ENCODE measurements around the gene NINL.
A peak's percentile ranks its signal among the peaks of the same experiment; 100 is the strongest.

The NINL gene

GRCh38 chr20:25490656-25491445 lies 94.5 kb downstream of the NINL start:
- H3K27ac Mint-ChIP-seq, result no peak overlapping the region
- H3K27me3 Mint-ChIP-seq, result peaks cover 0 to 8% of the 10 kb centered on the region in 2 donors
- H3K36me3 Mint-ChIP-seq, result no peaks in the 10 kb centered on the region
- H3K4me1 Mint-ChIP-seq, result peaks cover 3 to 6% of the 10 kb centered on the region in 2 donors
- no peak for ATAC-seq (replicated peaks)
- no peak for DNase-seq
- no peak overlapping the region for H3K4me3 Mint-ChIP-seq
- H3K9me3 Mint-ChIP-seq, result no peaks in the 10 kb centered on the region

GRCh38 chr20:25489221-25489871 lies 96.0 kb downstream of the NINL start:
- H3K9me3 Mint-ChIP-seq, result no peaks in the 10 kb centered on the region
- H3K36me3 Mint-ChIP-seq, result no peaks in the 10 kb centered on the region
- peaks cover 7 to 13% of the 10 kb centered on the region in 2 donors for H3K27me3 Mint-ChIP-seq
- ATAC-seq (replicated peaks) (no peak), DNase-seq (no peak)
- no peak overlapping the region for H3K27ac Mint-ChIP-seq
- peaks cover 8 to 16% of the 10 kb centered on the region in 2 donors for H3K4me1 Mint-ChIP-seq
- H3K4me3 Mint-ChIP-seq, result no peak overlapping the region

GRCh38 chr20:25487975-25488374 lies 97.4 kb downstream of the NINL start:
- Mint-ChIP-seq H3K4me1 (peaks cover 8 to 17% of the 10 kb centered on the region in 2 donors), H3K36me3 (no peaks in the 10 kb centered on the region), H3K4me3 (no peak overlapping the region), H3K9me3 (no peaks in the 10 kb centered on the region), H3K27me3 (peaks cover 17 to 18% of the 10 kb centered on the region in 2 donors), H3K27ac (no peak overlapping the region)
- DNase-seq, result no peak
- ATAC-seq (replicated peaks), result no peak

- Mint-ChIP-seq H3K4me3 (no peak overlapping the region), H3K36me3 (no peaks in the 10 kb centered on the region), H3K4me1 (peaks cover 8 to 17% of the 10 kb centered on the region in 2 donors), H3K27me3 (peaks cover 17 to 18% of the 10 kb centered on the region in 2 donors), H3K9me3 (no peaks in the 10 kb centered on the region), H3K27ac (no peak overlapping the region)
- no peak for DNase-seq
- no peak for ATAC-seq (replicated peaks)
Observed at GRCh38 chr20:25487306-25487705, 98.0 kb downstream of the NINL start.

GRCh38 chr20:25486377-25486776 lies 99.0 kb downstream of the NINL start:
- no peak overlapping the region for H3K4me3 Mint-ChIP-seq
- ATAC-seq (replicated peaks), result peak in 1 of 2 donors; percentile 19

GRCh38 chr20:25485872-25486271 lies 99.5 kb downstream of the NINL start:
- DNase-seq, result no peak
- Mint-ChIP-seq H3K4me1 (peaks cover 8 to 17% of the 10 kb centered on the region in 2 donors), H3K36me3 (no peaks in the 10 kb centered on the region), H3K4me3 (no peak overlapping the region), H3K27me3 (peaks cover 13 to 18% of the 10 kb centered on the region in 2 donors), H3K27ac (no peak overlapping the region), H3K9me3 (no peaks in the 10 kb centered on the region)
- ATAC-seq (replicated peaks), result no peak

More at GRCh38 chr20:25486377-25486776, 99.0 kb downstream of the NINL start:
- Mint-ChIP-seq H3K4me1 (peaks cover 8 to 17% of the 10 kb centered on the region in 2 donors), H3K36me3 (no peaks in the 10 kb centered on the region), H3K27me3 (peaks cover 14 to 18% of the 10 kb centered on the region in 2 donors), H3K9me3 (no peaks in the 10 kb centered on the region), H3K27ac (no peak overlapping the region)
- no peak for DNase-seq

- H3K4me1 Mint-ChIP-seq, result peaks cover 8 to 17% of the 10 kb centered on the region in 2 donors
- no peak for ATAC-seq (replicated peaks)
- peaks cover 9 to 18% of the 10 kb centered on the region in 2 donors for H3K27me3 Mint-ChIP-seq
- H3K27ac Mint-ChIP-seq, result no peak overlapping the region
- H3K36me3 Mint-ChIP-seq, result no peaks in the 10 kb centered on the region
- no peaks in the 10 kb centered on the region for H3K9me3 Mint-ChIP-seq
- DNase-seq, result no peak
- H3K4me3 Mint-ChIP-seq, result no peak overlapping the region
Observed at GRCh38 chr20:25484911-25485511, 100.3 kb downstream of the NINL start.

GRCh38 chr20:25484224-25484846 lies 101.0 kb downstream of the NINL start:
- Mint-ChIP-seq H3K9me3 (no peaks in the 10 kb centered on the region), H3K27ac (no peak overlapping the region), H3K4me1 (peaks cover 8 to 17% of the 10 kb centered on the region in 2 donors), H3K4me3 (no peak overlapping the region), H3K27me3 (peaks cover 9 to 18% of the 10 kb centered on the region in 2 donors), H3K36me3 (no peaks in the 10 kb centered on the region)
- ATAC-seq (replicated peaks), result no peak
- DNase-seq, result no peak

- H3K4me3 Mint-ChIP-seq, result no peak overlapping the region
- no peak for ATAC-seq (replicated peaks)
- no peak for DNase-seq
- no peaks in the 10 kb centered on the region for H3K9me3 Mint-ChIP-seq
- H3K27ac Mint-ChIP-seq, result no peak overlapping the region
- no peaks in the 10 kb centered on the region for H3K36me3 Mint-ChIP-seq
- peaks cover 8 to 17% of the 10 kb centered on the region in 2 donors for H3K4me1 Mint-ChIP-seq
- peaks cover 9 to 18% of the 10 kb centered on the region in 2 donors for H3K27me3 Mint-ChIP-seq
Observed at GRCh38 chr20:25483431-25484132, 101.7 kb downstream of the NINL start.

GRCh38 chr20:25481918-25482253 lies 103.4 kb downstream of the NINL start:
- ATAC-seq (replicated peaks), result no peak
- Mint-ChIP-seq H3K27me3 (peaks cover 9 to 18% of the 10 kb centered on the region in 2 donors), H3K9me3 (no peaks in the 10 kb centered on the region), H3K36me3 (no peaks in the 10 kb centered on the region), H3K4me1 (peaks cover 8 to 17% of the 10 kb centered on the region in 2 donors), H3K27ac (no peak overlapping the region), H3K4me3 (no peak overlapping the region)
- no peak for DNase-seq

- Mint-ChIP-seq H3K27ac (no peak overlapping the region), H3K4me1 (peaks cover 6 to 15% of the 10 kb centered on the region in 2 donors), H3K36me3 (no peaks in the 10 kb centered on the region), H3K27me3 (peaks cover 9 to 18% of the 10 kb centered on the region in 2 donors), H3K9me3 (no peaks in the 10 kb centered on the region), H3K4me3 (no peak overlapping the region)
- DNase-seq, result no peak
- no peak for ATAC-seq (replicated peaks)
Observed at GRCh38 chr20:25481235-25481917, 104.0 kb downstream of the NINL start.

GRCh38 chr20:25480797-25481196 lies 104.5 kb downstream of the NINL start:
- no peak overlapping the region for H3K4me3 Mint-ChIP-seq
- H3K27me3 Mint-ChIP-seq, result peaks cover 9 to 18% of the 10 kb centered on the region in 2 donors
- no peaks in the 10 kb centered on the region for H3K9me3 Mint-ChIP-seq
- peaks cover 5 to 11% of the 10 kb centered on the region in 2 donors for H3K4me1 Mint-ChIP-seq
- DNase-seq, result no peak
- no peaks in the 10 kb centered on the region for H3K36me3 Mint-ChIP-seq
- no peak for ATAC-seq (replicated peaks)
- H3K27ac Mint-ChIP-seq, result no peak overlapping the region

- ATAC-seq (replicated peaks), result no peak
- Mint-ChIP-seq H3K36me3 (no peaks in the 10 kb centered on the region), H3K9me3 (no peaks in the 10 kb centered on the region), H3K4me3 (no peak overlapping the region), H3K4me1 (peaks cover 5 to 9% of the 10 kb centered on the region in 2 donors), H3K27me3 (peaks cover 9 to 18% of the 10 kb centered on the region in 2 donors), H3K27ac (no peak overlapping the region)
- DNase-seq, result no peak
Observed at GRCh38 chr20:25480156-25480555, 105.2 kb downstream of the NINL start.

Measured in stimulated activated naive B cell treated with anti-CD40 and anti-IgM and Interleukin-4, amounts not matched to agents 10 μg/mL and 1 μg/mL and 100 μg/mL, for 72 hours (primary cell).